KMS-11 (cell line): ENCODE data around the gene NWD2.

Experiments used
- H2AFZ ChIP-seq: fragments of 200-600 bp; sonication (generic); 2 replicates; pipeline ENCODE4 v1.6.1; 2016; ENCODE audit warnings: antibody characterized with exemption, mixed run types, low read depth
- H3K27ac ChIP-seq: fragments of 200-600 bp; sonication (generic); 2 replicates; pipeline ENCODE4 v1.6.1; 2016; ENCODE audit warnings: mild to moderate bottlenecking, mixed run types
- H3K27me3 ChIP-seq: fragments of 200-600 bp; sonication (generic); 2 replicates; pipeline ENCODE4 v1.6.1; 2017; ENCODE audit warnings: mild to moderate bottlenecking, low read depth, mixed run types, moderate library complexity; ENCODE audit not compliant: insufficient read depth
- H3K36me3 ChIP-seq: fragments of 200-600 bp; sonication (generic); 2 replicates; pipeline ENCODE4 v1.6.1; 2017; ENCODE audit warnings: mild to moderate bottlenecking, mixed run types; ENCODE audit not compliant: insufficient read depth
- H3K4me1 ChIP-seq: fragments of 200-600 bp; sonication (generic); 2 replicates; pipeline ENCODE4 v1.6.1; 2016; ENCODE audit warnings: mild to moderate bottlenecking, low read depth, mixed run types; ENCODE audit not compliant: poor library complexity, severe bottlenecking
- H3K4me2 ChIP-seq: fragments of 200-600 bp; sonication (generic); 2 replicates; pipeline ENCODE4 v1.7.0; 2016; ENCODE audit warnings: mild to moderate bottlenecking, mixed run types
- H3K4me3 ChIP-seq: fragments of 200-600 bp; sonication (generic); IDR thresholded peaks from 2 replicates; pipeline ENCODE4 v1.6.1; 2017; ENCODE audit warnings: low read depth, low read length, mixed read lengths; ENCODE audit not compliant: insufficient read depth
- H3K79me2 ChIP-seq: fragments of 200-600 bp; sonication (generic); 2 replicates; pipeline ENCODE4 v1.6.1; 2016; ENCODE audit warnings: low read depth, mixed run types; ENCODE audit not compliant: insufficient read depth
- H3K9ac ChIP-seq: fragments of 200-600 bp; sonication (generic); 2 replicates; pipeline ENCODE4 v1.6.1; 2016; ENCODE audit warnings: mild to moderate bottlenecking, mixed run types
- H4K20me1 ChIP-seq: fragments of 200-600 bp; sonication (generic); 2 replicates; pipeline ENCODE4 v1.6.1; 2016; ENCODE audit warnings: mild to moderate bottlenecking, mixed run types; ENCODE audit not compliant: insufficient read depth
- TF ChIP-seq, protein P1 (sequence below): fragments of 200-600 bp; sonication (generic); conservative IDR thresholded peaks from 2 replicates; pipeline ENCODE4 v1.6.1; 2017; ENCODE audit warnings: low read depth, mild to moderate bottlenecking, antibody characterized with exemption, low read length, moderate library complexity, mixed read lengths

Gene NWD2

DNA sequence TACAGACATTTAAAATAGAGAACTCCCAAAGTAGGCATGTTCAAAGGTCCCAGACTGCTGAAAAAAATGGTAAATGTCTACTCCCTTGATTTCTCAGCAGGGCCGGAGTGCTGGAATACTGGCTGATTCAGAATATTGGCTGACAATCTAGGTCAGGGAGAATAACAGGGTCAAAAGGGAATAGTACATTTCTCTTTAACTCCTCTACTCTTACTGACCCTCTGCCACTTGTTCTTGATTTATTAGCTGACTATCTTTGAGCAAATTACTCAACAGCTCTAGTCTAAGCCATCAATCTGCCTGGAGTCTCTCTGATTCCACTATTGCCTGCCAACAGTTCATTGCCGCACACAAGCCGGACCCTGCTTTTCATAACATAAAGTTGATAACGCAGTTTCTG lies 19.7 kb upstream of the NWD2 start:
- H3K4me1 ChIP-seq: no peaks in the 10 kb centered on the region
- H3K4me3 ChIP-seq: no peak overlapping the region
- no peaks in the 10 kb centered on the region for H3K27me3 ChIP-seq
- no peak overlapping the region for H3K9ac ChIP-seq
- H2AFZ ChIP-seq: no peak overlapping the region
- no peaks in the 10 kb centered on the region for H3K79me2 ChIP-seq
- TF ChIP-seq, protein P1, sequence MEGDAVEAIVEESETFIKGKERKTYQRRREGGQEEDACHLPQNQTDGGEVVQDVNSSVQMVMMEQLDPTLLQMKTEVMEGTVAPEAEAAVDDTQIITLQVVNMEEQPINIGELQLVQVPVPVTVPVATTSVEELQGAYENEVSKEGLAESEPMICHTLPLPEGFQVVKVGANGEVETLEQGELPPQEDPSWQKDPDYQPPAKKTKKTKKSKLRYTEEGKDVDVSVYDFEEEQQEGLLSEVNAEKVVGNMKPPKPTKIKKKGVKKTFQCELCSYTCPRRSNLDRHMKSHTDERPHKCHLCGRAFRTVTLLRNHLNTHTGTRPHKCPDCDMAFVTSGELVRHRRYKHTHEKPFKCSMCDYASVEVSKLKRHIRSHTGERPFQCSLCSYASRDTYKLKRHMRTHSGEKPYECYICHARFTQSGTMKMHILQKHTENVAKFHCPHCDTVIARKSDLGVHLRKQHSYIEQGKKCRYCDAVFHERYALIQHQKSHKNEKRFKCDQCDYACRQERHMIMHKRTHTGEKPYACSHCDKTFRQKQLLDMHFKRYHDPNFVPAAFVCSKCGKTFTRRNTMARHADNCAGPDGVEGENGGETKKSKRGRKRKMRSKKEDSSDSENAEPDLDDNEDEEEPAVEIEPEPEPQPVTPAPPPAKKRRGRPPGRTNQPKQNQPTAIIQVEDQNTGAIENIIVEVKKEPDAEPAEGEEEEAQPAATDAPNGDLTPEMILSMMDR: no peak
- H3K36me3 ChIP-seq: no peaks in the 10 kb centered on the region; the same call in 1 of the 2 replicates
- no peak overlapping the region for H3K4me2 ChIP-seq
- H4K20me1 ChIP-seq: no peaks in the 10 kb centered on the region
- H3K27ac ChIP-seq: no peak overlapping the region

DNA sequence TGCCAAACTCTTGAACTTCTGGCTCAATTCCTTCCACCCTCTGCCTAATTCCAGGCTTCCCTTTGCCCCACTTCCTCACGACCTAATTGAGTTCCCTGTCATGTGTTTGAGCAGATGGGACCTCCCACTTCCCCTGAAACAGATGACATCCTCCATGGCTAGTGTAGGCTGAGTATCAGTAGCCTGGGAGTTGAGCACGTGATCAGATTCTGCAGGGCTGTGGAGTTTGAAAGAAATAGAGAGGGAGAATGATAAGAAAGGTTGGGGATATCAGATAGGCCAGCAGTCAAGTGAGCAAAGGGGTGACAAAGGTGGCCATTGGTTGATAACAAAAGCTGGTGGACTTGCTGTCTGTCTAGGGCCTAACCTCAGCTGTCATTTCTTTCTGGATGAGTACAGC lies 18.8 kb upstream of the NWD2 start:
- no peaks in the 10 kb centered on the region for H3K79me2 ChIP-seq
- H4K20me1 ChIP-seq: no peaks in the 10 kb centered on the region
- no peaks in the 10 kb centered on the region for H3K27me3 ChIP-seq
- H3K9ac ChIP-seq: no peak overlapping the region
- no peaks in the 10 kb centered on the region for H3K4me1 ChIP-seq
- no peak overlapping the region for H3K4me3 ChIP-seq
- no peaks in the 10 kb centered on the region; the same call in 1 of the 2 replicates for H3K36me3 ChIP-seq
- H3K4me2 ChIP-seq: no peak overlapping the region
- H2AFZ ChIP-seq: no peak overlapping the region
- TF ChIP-seq, protein P1: no peak
- H3K27ac ChIP-seq: no peak overlapping the region

DNA sequence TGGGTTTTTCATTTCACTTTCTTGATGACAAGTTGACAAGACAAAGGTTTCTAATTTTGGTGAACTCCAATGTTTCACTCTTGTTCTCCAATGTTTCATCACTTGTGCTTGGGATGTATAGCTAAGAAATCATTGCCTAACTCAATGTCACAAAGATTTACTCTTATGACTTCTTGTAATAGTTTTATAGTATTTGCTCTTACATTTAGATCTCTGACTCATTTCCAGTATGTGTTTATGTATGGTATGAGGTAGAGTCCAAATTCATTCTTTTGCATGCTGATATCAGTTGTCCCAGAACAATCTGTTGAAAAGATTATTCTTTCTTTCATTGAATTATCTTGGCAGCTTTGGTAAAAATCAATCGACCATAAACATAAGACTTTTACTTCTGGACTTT lies 12.2 kb upstream of the NWD2 start:
- TF ChIP-seq, protein P1: no peak
- Histone ChIP-seq H3K27me3 (no peaks in the 10 kb centered on the region), H3K36me3 (no peaks in the 10 kb centered on the region; the same call in 1 of the 2 replicates), H3K4me3 (no peak overlapping the region), H3K27ac (no peak overlapping the region), H2AFZ (no peak overlapping the region), H4K20me1 (no peaks in the 10 kb centered on the region), H3K4me2 (no peak overlapping the region), H3K9ac (no peak overlapping the region), H3K4me1 (no peaks in the 10 kb centered on the region), H3K79me2 (no peaks in the 10 kb centered on the region)

DNA sequence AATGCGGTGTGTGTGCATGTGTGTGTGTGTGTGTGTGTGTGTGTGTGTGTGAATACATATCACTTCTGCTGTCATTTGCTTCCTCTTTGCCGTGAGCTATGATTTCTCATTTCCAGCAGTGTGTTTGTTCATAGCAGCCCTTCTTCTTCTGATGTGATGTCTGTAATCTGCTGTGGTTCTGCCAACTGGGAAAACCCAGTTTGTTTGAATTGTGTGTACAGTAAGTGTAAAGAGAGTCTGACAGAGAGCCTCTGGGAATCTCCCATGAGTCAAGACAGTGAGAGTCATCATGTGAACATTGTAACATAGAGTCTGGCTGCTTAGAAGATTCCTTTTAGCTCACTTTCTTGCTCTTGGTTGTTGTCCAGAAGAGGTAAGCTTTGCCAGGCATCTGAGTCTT lies 8.4 kb upstream of the NWD2 start:
- no peaks in the 10 kb centered on the region for H3K79me2 ChIP-seq
- H3K27me3 ChIP-seq: no peaks in the 10 kb centered on the region
- H3K4me1 ChIP-seq: no peaks in the 10 kb centered on the region
- H3K9ac ChIP-seq: no peak overlapping the region
- H3K36me3 ChIP-seq: no peaks in the 10 kb centered on the region
- H3K4me2 ChIP-seq: no peak overlapping the region
- no peak overlapping the region for H3K4me3 ChIP-seq
- no peak overlapping the region for H3K27ac ChIP-seq
- no peaks in the 10 kb centered on the region for H4K20me1 ChIP-seq
- H2AFZ ChIP-seq: no peak overlapping the region
- TF ChIP-seq, protein P1: no peak
